Measurements from ENCODE around the gene SGMS1.
"Not testable (repeated sequence)": the region's sequence is repeated elsewhere in the genome, so short reads cannot be mapped to it uniquely, and the experiment has no call there.

The SGMS1 gene

DNA sequence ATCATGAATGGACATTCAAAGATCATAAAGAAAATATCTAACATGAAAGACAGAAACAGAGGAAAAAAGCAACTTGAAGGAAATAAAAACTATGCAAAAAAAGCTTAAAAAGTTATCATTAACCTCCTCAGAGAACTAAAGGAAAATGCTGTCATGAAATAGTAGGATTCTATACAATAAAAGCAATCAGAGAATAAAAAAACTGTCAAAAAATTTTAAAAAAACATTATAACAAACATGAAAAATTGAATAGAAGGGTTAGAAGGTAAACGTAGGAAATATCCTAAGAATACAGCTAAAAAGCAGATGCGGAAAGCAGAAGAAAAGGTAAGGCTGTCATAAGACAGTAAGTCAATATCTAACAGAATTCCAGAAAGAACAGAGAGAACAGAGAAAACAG is 44.8 kb downstream of the SGMS1 start:
- DNase-seq, result no peak

DNA sequence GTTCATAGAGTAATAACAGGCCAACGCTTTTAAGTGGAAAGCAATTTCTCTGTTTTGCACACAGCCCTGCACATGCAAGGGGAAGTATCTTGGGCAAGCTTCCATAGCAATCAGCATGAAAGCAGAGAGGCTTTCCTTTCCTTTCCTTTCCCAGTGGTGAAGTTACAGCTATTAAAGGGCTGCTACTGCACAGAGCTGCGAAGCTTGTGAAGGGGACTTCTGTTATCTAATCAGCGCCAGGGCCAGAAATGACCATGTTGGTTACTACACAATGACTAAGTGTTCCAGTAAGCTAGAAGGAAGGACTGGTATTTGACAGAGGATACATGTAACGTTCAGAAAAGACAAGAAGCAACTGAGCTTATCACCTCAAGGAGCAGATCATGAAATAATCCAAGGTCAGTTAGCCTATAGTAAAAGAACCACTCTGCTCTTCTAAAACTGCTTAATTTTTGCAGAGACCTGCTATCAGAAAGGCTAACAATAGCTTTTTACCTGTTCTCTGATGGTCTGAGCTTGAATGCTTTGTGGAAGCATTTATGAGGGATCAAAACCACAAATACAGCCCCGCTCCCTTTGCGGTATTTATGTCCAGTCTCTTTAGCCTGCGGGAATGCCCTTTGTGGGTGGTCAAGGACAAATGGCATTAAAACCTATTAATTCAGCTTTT is 45.9 kb downstream of the SGMS1 start:
- DNase-seq, result peak; percentile 97

DNA sequence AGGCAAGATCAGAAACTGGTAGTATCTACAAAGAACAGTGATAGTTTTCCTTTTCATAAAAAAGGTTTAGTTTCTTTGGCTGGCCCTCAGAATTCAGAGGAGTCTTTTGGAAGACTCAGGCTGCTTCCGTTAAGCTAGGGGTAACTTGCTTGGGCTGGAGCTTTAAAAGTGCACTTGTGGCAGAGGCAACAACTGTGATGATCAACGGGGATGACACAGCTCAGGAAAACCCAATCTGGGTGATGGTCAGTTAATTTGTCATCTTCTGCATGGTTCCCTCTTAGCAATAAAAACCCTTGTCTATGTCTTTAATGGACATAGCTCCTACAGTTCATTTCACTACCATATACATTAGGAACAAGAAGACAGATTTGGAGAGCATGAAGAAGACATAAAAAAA is 46.7 kb downstream of the SGMS1 start:
- no peak for DNase-seq

DNA sequence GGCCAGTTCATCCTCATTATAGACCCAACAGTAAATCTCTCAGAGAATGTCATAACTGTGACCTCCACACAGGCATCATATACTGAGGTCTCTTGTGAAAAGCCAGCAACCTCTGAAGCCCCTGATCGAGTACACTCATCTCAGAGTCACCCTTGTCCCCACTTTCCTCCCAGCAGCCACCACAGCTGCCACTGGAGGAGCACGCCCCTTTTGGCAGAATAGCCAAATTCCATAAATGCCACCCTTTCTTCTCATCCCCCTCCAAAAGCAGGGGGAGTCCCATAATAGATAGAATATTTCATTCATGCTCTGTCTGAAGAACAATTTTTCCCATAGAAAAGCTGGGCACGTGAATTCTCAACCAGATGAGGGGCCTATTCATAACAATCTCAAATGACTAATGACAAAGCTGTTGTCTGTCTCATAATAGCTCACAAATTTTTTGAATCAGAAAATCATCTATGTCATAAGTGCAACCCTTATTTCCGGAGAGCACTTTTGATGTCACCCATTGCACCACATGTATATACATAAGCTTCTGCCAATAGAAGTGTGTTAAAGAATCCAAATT is 47.4 kb downstream of the SGMS1 start:
- DNase-seq, result no peak

DNA sequence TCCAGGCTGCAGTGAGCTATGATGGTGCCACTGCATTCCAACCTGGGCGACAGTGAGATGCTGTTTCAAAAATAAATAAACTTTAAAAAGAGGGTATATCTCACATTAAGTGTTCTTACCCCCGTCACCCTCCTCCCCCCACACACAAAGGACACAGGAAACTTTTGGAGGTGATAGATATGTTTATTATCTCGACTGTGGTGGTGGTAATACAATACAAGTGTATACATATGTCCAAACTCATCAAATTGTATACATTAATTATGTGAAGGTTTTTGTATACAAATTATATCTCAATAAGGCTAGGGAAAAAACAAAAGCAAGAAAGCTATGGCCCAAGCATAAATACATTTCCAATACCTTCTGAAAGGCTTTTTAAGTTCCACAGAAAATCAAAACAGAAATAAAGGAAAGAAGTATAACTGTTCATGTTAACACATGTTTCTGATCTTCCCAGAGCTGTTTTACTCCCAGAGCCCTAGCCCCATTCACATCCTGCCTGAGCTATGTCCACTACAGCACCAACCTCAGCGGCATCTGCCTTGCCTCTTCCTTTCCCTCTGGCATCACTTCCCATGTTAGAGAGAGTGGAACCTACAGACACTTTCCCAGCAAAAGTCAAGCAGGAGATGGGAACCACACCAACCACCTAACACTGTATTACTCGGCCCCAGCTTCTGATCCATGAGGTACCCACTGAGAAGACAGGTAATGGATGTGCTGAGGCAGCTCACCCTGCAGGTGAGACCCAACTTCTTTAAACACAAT is 48.1 kb downstream of the SGMS1 start:
- DNase-seq, result no peak

DNA sequence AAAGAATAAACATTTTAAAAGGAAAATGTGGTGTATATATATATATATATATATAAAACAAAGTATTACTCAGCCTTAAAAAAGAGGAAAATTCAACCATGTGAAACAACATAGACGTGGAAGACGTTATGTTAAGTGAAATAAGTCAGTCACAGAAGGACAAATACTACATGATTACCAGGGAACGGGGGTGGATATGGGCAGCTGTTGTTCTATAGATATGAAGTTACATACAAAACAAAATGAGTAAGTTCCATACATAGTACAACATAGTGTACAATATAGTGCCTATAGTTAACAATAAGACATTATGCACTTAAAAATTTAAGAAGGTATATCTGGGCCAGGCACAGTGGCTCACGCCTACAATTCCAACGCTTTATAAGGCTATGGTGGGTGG is 48.8 kb downstream of the SGMS1 start:
- DNase-seq, result peak; percentile 57

DNA sequence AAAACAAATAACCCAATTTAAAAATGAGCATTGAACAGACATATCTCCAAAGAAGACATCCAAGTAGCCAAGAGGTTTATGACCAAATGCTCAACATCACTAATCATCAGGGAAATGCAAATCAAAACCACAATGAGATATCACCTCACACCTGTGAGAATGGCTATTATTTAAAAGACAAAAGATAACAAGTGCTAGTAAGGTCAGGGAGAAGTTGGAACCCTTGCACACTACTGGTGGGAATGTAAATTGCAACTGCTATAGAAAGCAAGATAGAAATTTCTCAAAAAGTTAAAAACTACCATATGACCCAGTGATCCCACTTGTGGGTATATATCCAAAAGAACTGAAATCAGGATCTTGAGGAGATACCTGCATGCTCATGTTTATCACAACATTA is 49.5 kb downstream of the SGMS1 start:
- peak; percentile 46 for DNase-seq

DNA sequence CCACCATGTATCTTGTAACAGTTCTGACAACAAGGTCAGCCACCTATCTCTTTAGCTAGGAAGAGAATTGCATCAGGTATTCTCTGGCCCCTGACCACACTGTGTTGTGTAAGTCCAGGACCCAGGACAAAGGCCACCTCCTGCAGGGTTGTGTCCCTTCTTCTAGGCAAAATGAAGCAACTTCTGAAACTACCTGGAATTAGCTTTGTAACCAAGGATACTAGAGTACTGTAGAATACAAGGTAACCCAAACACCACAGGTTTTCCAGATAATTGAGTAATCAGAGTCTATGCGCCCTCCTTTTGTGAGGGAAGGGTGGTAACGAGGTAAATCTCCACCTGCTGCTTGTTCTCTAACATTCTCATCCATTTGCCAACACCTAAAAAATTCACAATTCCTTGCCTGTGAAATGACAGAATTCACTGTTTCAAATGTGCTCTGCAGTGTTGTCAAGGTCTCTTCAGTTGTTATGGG is 51.7 kb downstream of the SGMS1 start:
- no peak for DNase-seq

DNA sequence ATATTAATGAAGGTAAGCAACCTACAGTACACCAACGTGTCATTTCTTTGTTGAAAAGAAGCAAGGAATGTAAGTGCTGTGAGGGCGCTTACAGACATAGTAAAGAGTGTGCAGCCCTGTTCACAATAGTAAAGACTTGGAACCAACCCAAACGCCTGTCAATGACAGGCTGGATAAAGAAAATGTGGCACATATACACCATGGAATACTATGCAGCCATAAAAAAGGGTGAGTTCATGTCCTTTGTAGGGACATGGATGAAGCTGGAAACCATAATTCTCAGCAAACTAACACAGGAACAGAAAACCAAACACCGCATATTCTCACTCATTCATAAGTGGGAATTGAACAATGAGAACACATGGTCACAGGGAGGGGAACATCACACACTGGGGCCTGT is 55.0 kb downstream of the SGMS1 start:
- not testable (repeated sequence) for DNase-seq

DNA sequence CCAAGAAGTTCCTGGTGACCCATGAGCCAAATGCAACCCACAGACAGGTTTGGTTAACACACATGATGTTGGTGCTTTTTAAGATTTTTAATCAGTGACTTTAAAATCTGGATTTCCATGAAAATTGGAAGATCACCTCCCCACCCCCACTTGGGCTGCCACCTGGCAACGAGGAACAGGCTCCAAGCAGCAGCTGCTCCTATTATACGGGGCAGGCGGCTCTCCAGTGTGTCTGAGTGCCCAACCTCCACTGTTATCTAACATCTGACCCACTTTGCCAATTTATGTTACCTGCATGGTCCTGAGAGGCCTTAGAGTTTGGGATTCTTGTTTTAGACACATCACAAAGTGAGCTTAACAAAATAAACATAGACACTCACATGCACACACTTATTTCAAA is 56.4 kb downstream of the SGMS1 start:
- no peak for DNase-seq

DNA sequence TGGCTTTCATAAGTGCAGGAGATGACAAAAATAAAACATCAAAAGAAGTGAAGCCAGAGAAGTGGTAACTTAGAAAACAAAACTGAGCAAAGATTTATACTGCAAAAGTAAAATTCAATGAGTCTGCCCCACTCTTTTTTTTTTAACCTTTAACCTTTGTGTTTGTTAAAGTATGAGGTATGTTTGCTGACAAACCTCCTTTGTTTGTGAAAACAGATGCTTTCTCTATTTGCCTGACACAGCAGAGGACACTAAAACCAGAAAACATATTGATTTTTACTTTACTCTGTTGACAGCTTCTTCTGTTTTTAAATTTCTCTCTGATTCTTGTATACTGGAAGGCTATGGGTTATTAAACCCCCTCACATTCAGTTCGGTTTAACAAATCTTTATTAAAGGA is 57.6 kb downstream of the SGMS1 start:
- no peak for DNase-seq

DNA sequence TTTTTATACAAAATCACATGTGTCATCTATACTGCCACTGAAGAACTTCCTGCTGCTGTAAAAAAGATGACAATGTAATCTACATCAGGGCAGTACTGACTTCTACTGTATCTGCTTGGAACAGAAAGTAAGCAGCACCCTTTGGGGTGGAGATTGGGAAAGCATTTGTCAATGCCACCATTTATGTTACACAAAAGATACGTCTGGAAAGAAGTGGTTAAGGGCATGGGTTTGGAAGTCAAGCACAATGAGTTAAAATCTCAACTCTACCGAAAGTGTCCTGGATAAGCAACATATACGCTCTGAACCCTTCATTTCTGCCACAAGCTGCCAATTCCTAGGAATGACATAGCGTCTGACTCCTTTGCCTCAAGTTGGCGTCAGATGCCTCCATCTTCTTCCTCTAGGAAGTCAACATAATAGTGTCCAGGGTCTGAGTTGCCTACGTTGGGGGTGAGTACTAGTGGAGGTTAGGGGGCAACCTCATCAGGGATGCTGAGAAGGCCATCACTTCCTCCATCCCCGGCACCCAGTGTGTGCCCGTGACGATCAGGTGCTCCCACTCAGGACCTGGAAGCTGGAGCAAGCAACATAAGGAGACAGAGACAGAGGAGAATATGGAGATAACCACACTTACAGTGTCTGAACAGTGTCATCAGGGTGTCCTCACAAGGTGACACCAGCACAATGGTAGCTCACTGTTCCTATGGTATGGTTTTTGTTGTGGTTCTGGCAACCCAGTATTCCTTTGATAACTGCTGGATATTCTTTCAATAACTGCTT is 58.3 kb downstream of the SGMS1 start:
- peak; percentile 92 for DNase-seq

DNA sequence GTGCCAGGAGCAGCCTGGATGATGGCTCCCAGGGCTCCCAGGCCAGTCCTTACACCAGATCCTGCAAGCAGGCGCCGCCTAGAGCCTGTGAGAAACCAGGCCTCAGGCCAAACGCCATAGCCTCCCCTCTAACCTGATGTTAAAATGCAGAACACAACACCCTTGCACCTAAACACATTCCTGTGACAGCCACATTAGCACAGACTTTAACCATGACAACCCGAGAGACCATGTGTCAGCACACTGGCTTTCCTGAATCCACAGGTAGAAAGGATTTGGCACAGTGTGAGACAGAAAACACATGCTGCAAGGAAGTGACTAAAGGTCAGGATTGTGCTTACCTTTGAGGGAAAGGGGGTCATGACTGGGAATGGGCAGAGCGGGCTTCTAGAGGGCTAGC is 59.9 kb downstream of the SGMS1 start:
- DNase-seq, result no peak

DNA sequence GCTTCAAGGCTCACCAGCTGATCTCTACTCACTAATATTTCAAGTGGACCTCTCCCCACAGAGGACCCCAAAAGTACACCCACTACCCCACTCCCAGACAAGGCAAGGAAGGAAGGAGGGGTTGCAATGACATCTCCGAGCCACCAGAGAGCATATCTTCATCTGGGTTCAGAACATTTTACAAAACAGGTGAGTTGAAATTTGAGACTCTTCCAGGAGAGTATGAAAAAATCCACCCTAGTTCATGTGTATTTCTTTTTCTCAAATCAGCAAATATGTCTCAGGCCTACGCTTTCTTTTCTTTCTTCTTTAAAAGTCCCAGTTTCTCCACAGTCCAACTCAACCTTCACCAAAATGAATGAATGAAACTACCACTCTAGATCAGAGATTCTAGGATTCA is 61.9 kb downstream of the SGMS1 start:
- peak; percentile 52 for DNase-seq

DNA sequence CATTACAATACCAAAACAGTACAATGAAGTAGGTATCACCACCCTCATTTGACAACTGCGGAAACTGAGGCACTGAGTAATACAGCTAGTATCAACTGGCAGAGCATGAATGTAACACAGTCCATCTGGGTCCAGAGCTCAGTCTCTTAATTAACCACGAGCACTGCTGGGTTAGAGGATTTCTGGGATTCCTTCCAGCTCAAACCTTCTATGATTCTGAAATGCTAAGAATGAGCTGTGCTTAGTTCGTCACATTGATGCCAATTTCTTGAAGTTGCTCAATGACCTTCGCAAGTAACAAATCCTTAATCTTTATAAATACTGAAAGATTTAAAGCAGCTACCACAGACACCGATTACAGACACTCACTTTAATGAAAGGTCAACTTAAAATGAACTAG is 62.5 kb downstream of the SGMS1 start:
- DNase-seq, result no peak

DNA sequence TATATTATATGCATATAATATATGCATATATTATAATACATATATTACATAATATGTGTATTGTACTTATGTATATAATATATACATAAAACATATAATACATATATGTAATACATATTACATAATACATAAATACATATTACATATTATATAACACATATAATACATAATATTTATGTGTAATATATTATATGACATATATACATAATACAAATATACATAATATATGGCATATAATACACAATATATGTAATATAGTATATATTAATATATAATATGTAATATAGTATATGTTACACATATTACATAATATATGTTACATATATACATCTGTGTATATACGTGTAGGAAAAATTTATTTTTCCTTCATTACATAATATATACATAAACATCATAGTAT is 63.4 kb downstream of the SGMS1 start:
- DNase-seq, result no peak

DNA sequence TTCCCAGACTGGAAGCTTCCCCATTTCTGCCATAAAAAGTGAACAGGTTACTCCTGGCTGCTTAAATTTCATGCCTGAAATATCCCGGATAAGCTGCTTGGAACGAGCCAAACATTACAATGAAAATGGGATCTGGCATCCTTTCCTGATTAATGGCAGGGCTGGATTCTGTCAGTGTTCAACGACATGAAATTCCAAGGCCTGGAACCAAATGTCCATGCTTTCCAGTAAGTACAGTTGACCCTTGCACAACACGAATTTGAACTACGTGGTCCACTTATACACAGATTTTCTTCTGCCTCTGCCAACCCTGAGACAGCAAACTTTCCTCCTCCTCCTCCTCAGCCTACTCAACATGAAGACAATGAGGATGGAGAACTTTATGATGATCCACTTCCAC is 65.4 kb downstream of the SGMS1 start:
- DNase-seq, result no peak

DNA sequence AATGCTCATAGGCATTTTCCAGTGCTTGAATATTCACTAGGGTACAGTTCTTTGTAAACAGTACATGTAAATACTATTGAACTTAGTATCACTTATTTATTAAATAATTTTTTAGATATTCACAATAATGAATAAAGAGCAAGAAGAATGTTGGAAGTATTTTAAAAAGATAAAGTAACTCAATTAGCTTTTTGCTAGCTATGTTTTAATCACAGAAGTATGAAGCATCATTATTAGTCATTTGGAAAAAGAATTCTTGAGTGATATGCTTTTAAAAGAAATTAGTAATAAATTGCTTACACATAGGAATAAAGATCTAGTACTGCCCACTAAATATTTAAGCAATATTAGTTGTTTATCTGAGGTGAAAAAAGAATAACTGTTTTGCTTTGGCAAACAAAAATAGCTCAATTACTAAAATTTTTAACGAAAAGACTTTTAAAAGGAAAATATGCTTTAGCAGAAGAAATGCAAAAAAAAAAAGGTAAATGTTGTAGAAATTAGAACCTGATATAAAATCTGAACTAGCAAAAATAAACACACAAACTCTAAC is 66.5 kb downstream of the SGMS1 start:
- no peak for DNase-seq

DNA sequence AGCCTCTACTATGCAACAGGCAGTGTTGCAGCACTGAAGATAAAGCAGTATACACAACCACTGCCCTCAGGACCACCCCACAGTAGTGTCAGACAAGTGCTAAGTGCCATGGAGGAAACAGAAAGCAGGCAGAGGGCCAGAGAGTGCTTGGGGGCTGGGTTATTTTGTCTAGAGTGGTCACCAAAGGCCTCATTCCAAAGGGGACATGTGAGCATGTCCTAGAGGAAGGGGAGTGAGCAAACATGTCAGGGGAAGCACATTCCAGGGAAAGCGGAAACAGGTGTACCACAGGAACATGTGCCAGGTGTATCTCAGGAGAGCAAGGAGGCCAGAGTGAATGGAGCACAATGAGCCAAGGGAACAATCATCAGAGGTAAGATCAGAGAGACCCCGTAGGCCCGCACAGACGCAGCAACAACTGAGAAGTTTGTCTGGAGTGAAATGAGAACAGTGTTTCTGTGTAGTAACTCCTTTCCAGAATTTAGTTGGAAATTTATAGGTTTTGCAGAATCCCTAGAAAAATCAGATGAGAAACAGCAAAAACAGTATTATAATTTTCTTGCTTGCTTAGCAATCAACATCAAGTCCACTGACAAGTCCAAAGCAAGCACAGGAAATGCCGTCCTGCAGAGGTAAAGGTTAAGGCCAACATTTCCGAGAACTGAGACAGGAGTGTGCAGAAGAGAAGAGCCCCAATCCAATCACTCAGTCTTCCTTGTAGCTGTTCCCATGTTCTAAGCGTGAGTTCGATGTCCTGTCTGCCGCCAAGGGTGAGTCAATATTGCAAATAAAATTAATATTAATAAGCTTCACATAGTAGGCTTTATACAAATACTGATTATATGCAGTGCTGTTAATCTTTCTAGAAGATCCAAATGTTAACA is 67.3 kb downstream of the SGMS1 start:
- DNase-seq, result no peak

DNA sequence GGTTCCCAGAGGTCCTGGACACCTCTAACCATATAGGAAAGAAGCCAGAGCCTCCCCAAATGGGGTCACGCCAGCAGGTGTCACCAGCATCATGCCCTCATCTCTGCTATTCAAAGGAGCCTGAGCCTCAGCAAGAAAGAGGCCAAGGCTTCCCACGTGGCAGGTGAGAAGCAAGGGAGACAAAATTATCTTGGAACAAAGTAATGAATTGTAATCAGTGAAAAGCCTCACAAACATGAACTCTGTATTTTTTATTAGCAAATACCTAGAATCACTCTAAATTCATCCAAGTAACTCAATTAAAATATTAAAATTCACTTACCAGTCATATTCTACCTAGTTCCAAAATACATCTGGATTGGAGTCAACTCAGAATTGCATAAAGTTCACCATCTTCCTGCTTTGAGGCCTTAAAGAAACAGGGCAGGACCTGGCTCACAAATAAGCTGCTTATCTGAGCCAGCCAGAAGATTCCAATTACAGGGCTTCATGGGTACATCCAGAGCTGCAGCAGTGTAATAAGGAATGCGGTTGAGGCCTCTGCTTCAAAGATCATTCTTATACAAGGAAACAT is 68.7 kb downstream of the SGMS1 start:
- DNase-seq, result peak; percentile 92

DNA sequence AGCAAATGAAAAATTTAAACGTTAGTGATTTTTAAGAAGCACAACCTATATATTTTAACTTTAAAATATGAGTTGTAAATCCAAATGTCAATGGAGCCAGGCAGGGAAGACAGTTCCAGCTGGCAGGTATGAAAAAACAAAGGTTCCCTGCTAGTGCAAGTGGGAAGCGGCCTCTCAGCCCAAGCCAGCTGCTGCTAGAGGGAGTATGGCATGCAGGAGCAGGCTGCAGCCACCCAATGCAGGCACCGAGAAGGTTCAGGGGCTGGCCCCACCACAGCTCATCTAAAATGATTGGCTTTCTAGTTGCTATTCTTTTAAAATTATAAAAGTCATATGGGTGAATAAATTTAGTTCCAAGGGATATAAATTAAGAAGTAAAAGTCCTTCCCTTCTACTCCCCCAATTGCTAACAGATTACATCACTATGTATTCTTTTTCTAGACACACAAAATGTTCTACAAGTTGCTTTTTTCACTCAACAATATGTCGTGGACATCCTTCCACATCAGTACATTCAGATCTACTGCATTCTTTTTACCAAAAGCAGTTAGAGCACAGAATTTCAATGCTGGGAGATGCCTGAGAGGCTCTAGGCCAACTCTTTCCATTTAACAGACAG is 69.3 kb downstream of the SGMS1 start:
- no peak for DNase-seq
